GM12878 (cell line): Measurements from ENCODE around the gene SBF2. TPM values are rescaled to one million over a fixed set of nuclear protein-coding genes. Genes with fewer than 3 reads are reported as not detected.

Experiments used
- ATAC-seq: fragments of 200-7000 bp; cut with Tn5 transposase; 3 replicates; pipeline ENCODE4 v1.9.1; 2020; ENCODE audit warnings: mild to moderate bottlenecking, moderate library complexity
- BruUV-seq: library from RNA; stranded (reverse); fragments of 400-500 nt; replicated peaks from 2 replicates; lab custom pipeline; 2021; lab: Mats Ljungman, UMichigan
- CTCF ChIA-PET: fragments of 300-600 bp; sonication (Branson Sonifier 250); formaldehyde crosslinking; extraction: SDS; loops from one replicate; lab custom pipeline; 2021; ENCODE audit warnings: inconsistent platforms; lab: Yijun Ruan, JAX
- POLR2A ChIA-PET: fragments of 350-600 bp; formaldehyde crosslinking; extraction: SDS; loops from one replicate; lab custom pipeline; 2021; ENCODE audit warnings: inconsistent platforms; lab: Charles Lee
- RAD21 ChIA-PET: fragments of 300-600 bp; sonication (Branson Sonifier 250); formaldehyde crosslinking; loops from one replicate; lab custom pipeline; 2023; ENCODE audit warnings: antibody characterized with exemption; ENCODE audit not compliant: unreplicated experiment; lab: Charles Lee
- SMC1A ChIA-PET: fragments of 300-600 bp; sonication (Branson Sonifier 250); formaldehyde crosslinking; loops from one replicate; lab custom pipeline; 2023; ENCODE audit not compliant: unreplicated experiment, uncharacterized antibody; lab: Charles Lee
- DNase-seq: peaks from one replicate; pipeline ENCODE4 v3.0.0-alpha.2; 2011; ENCODE audit warnings: low read depth, low spot score
- FAIRE-seq: peaks from 3 replicates; lab custom pipeline; 2011; peaks lifted over from hg19 to GRCh38; lab: Jason Lieb, UNC
- H2AFZ ChIP-seq: 2 replicates; pipeline ENCODE4 v1.6.0; 2011; ENCODE audit warnings: low read depth, low read length, control low read depth; ENCODE audit not compliant: control insufficient read depth
- H3K27ac ChIP-seq: 2 replicates; pipeline ENCODE4 v1.5.1; 2011; ENCODE audit warnings: control low read depth; ENCODE audit not compliant: control insufficient read depth, insufficient read depth
- H3K27me3 ChIP-seq, 2 experiments: replicated peaks in 1 of 2; 2 replicates each; pipeline versions ENCODE4 v1.6.0 to v1.6.1; 2011; ENCODE audit warnings: low read length in 1 of 2; ENCODE audit not compliant: control insufficient read depth in 2 of 2, insufficient read depth in 2 of 2
- H3K36me3 ChIP-seq, 2 experiments: 2 replicates each; pipeline ENCODE4 v1.5.1; 2011; ENCODE audit warnings: low read length in 1 of 2; ENCODE audit not compliant: control insufficient read depth in 2 of 2, insufficient read depth in 2 of 2
- H3K4me1 ChIP-seq: 2 replicates; pipeline ENCODE4 v1.6.1; 2011; ENCODE audit warnings: mild to moderate bottlenecking, low read length, moderate library complexity, mixed read lengths; ENCODE audit not compliant: control insufficient read depth, insufficient read depth
- H3K4me2 ChIP-seq: 2 replicates; pipeline ENCODE4 v1.6.0; 2011; ENCODE audit warnings: control low read depth; ENCODE audit not compliant: control insufficient read depth, insufficient read depth
- H3K4me3 ChIP-seq: fragments of 200-600 bp; sonication (generic); 2 replicates; pipeline ENCODE4 v1.5.1; 2016
- H3K79me2 ChIP-seq: 2 replicates; pipeline ENCODE4 v1.6.0; 2011; ENCODE audit warnings: low read length; ENCODE audit not compliant: control insufficient read depth, insufficient read depth
- H3K9ac ChIP-seq: 2 replicates; pipeline ENCODE4 v1.8.0; 2011; ENCODE audit warnings: low read length, control low read depth, mixed read lengths; ENCODE audit not compliant: control insufficient read depth, insufficient read depth
- H3K9me3 ChIP-seq: replicated peaks from 3 replicates; pipeline ENCODE4 v1.5.1; 2011; ENCODE audit warnings: mild to moderate bottlenecking, low read length; ENCODE audit not compliant: control insufficient read depth, insufficient read depth
- H4K20me1 ChIP-seq: 2 replicates; pipeline ENCODE4 v1.6.0; 2011; ENCODE audit not compliant: control insufficient read depth, insufficient read depth
- BHLHE40 ChIP-seq, 2 experiments: fragments of 450-650 bp in 1 of 2; IDR thresholded peaks; 2 replicates each; pipeline ENCODE4 v1.6.1; 2011 to 2017; ENCODE audit warnings: low read depth in 2 of 2, borderline replicate concordance in 1 of 2, improper control_type of control experiment in 1 of 2, low read length in 1 of 2, mild to moderate bottlenecking in 1 of 2
- ELK1 ChIP-seq: IDR thresholded peaks from 2 replicates; pipeline ENCODE4 v1.6.1; 2012; ENCODE audit warnings: low read depth, low read length, improper control_type of control experiment
- ESRRA ChIP-seq: IDR thresholded peaks from 2 replicates; pipeline ENCODE4 v1.6.1; 2012; ENCODE audit warnings: mild to moderate bottlenecking, low read length, improper control_type of control experiment
- ETV6 ChIP-seq, 2 experiments: fragments of 450-650 bp in 1 of 2; IDR thresholded peaks in 1 of 2; conservative IDR thresholded peaks in 1 of 2; 2 replicates each; pipeline ENCODE4 v1.6.1; 2014; ENCODE audit warnings: antibody characterized with exemption in 1 of 2, borderline replicate concordance in 1 of 2, low read depth in 1 of 2, mild to moderate bottlenecking in 1 of 2, moderate library complexity in 1 of 2
- MEF2A ChIP-seq: IDR thresholded peaks from 2 replicates; pipeline ENCODE4 v1.6.1; 2011; ENCODE audit warnings: low read depth, mild to moderate bottlenecking, low read length, moderate library complexity; ENCODE audit not compliant: insufficient read depth
- MLLT1 ChIP-seq: fragments of 450-650 bp; IDR thresholded peaks from 2 replicates; pipeline ENCODE4 v1.6.1; 2016; ENCODE audit warnings: mild to moderate bottlenecking
- RAD21 ChIP-seq: IDR thresholded peaks from 2 replicates; pipeline ENCODE4 v1.6.1; 2011; ENCODE audit warnings: mild to moderate bottlenecking, low read depth, low read length, moderate library complexity; ENCODE audit not compliant: insufficient read depth
- SMAD1 ChIP-seq: fragments of 450-650 bp; IDR thresholded peaks from 2 replicates; pipeline ENCODE4 v1.6.1; 2018; ENCODE audit warnings: mild to moderate bottlenecking, low read depth; ENCODE audit not compliant: partially characterized antibody
- STAT3 ChIP-seq: IDR thresholded peaks from 2 replicates; pipeline ENCODE4 v1.6.1; 2011; ENCODE audit warnings: low read depth, low read length, improper control_type of control experiment
- ZNF207 ChIP-seq: fragments of 450-650 bp; IDR thresholded peaks from 2 replicates; pipeline ENCODE4 v1.6.1; 2014; ENCODE audit warnings: antibody characterized with exemption, mild to moderate bottlenecking, borderline replicate concordance
- WGBS: methylation state at CpG from one replicate; pipeline ENCODE4 v1.1.6; 2016; ENCODE audit warnings: low lambda C conversion rate; ENCODE audit not compliant: insufficient replicate concordance, insufficient coverage; ENCODE audit errors: missing lambda C conversion rate; 5-methylcytosine and 5-hydroxymethylcytosine counted together
- in situ Hi-C: fragments of 300-500 bp; cut with MboI; formaldehyde crosslinking; loops from 9 replicates; pipeline ENCODE4 v1.14.3; 2018; ENCODE audit warnings: mixed read lengths
- intact Hi-C: fragments of 100-400 bp; cut with micrococcal nuclease; formaldehyde crosslinking; loops from one replicate; pipeline ENCODE4 v1.14.2; 2022; ENCODE audit not compliant: unreplicated experiment
- polyA plus RNA-seq, 11 experiments: library from polyadenylated mRNA; depleted of rRNA in 4 of 11; unstranded in 6 of 11; stranded (reverse) in 5 of 11; fragments of >200 nt; fragmentation: Nextera tagmentation in 4 of 11; fragmentation: Illumina TruSeq in 1 of 11; extraction: Ambion mirVana in 4 of 11; extraction: Trizol in 1 of 11; gene quantifications; 1 replicate in 1 of 11; 2 replicates in 10 of 11; pipeline versions ENCODE4 v1.2.1 to v1.2.3, GENCODE V29; 2011 to 2016; ENCODE audit warnings: inconsistent platforms in 2 of 11, missing spikeins in 2 of 11, low read depth in 1 of 11
- total RNA-seq, 4 experiments: library from RNA; depleted of rRNA in 3 of 4; stranded (reverse); fragments of >200 nt in 3 of 4; fragmentation: Illumina TruSeq in 1 of 4; extraction: Trizol in 1 of 4; gene quantifications; 2 replicates each; pipeline versions ENCODE4 v1.2.1 to v1.2.3, GENCODE V29; 2013 to 2021

Gene SBF2
- total and polyA plus RNA-seq, 10 of the 15 experiments (the other 5 are each of a cell fraction or from before 2014, with no cell fraction given) = 0.24 to 2.3 (median 1.1) TPM

GRCh38 chr11:9825315-9825714 is 468.7 kb downstream of the SBF2 start:
- CTCF ChIA-PET = interaction anchor here (0.7 kb wide), 1 partner anchor 102 kb away, joined by 3 read pairs; no protein-coding TSS in a partner anchor
- Histone ChIP-seq H2AFZ (no peak overlapping the region), H4K20me1 (no peaks in the 10 kb centered on the region), H3K27me3 (no peaks in the 10 kb centered on the region), H3K79me2 (no peaks in the 10 kb centered on the region), H3K36me3 (no peaks in the 10 kb centered on the region), H3K9me3 (no peaks in the 10 kb centered on the region), H3K4me1 (no peaks in the 10 kb centered on the region), H3K4me2 (no peak overlapping the region), H3K4me3 (no peak overlapping the region), H3K9ac (no peak overlapping the region), H3K27ac (no peak overlapping the region)
- intact Hi-C loops = no loop called here
- ATAC-seq (no peak), FAIRE-seq (no peak), DNase-seq (no peak)
- in situ Hi-C loops = no loop called here
- TF ChIP-seq STAT3 (no peak), SMAD1 (no peak), ETV6 (conservative IDR thresholded peaks at IDR 0.05 in 1 of 2, IDR thresholded peaks at IDR 0.05 in 1 of 2; ENCODE audit: borderline replicate concordance in 1 of 2, low read depth in 1 of 2) (no peak), ZNF207 (no peak), RAD21 (no peak), ELK1 (no peak), MLLT1 (no peak), MEF2A (no peak), BHLHE40 (IDR thresholded peaks at IDR 0.05; ENCODE audit: borderline replicate concordance in 1 of 2, low read depth in 2 of 2, low read length in 1 of 2) (no peak), ESRRA (no peak)
- WGBS = 63% methylated on average over 4 of the region's 4 CpGs
- POLR2A ChIA-PET = no interaction called here
- SMC1A ChIA-PET = no interaction called here
- RAD21 ChIA-PET = no interaction called here
- BruUV-seq = no TSS peak
